TTC549 (cell line): Measurements from ENCODE around the gene NPHP4.
"Not testable (repeated sequence)": the region's sequence is repeated elsewhere in the genome, so short reads cannot be mapped to it uniquely, and the experiment has no call there.

ENCODE experiments used
- FAIRE-seq: peaks from 2 replicates; lab custom pipeline; 2012; peaks lifted over from hg19 to GRCh38; lab: Jason Lieb, UNC

The NPHP4 gene

DNA sequence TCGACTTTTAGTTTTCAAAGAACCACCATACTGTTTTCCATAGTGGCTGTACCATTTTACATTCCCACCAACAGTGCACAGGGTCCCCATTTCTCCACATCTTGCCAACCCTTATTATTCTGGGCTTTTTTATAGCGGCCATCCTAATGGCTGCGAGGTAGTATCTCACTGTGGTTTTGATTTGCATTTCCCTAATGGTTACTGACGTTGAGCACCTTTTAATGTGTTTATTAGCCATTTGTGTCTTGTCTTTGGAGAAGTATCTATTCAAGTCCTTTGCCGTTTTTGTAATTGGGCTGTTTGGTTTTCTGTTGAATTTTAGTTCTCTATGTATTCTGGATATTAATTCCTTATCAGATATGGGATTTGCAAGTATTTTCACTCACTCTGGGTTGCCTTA is 31.1 kb upstream of the NPHP4 start:
- no peak for FAIRE-seq

DNA sequence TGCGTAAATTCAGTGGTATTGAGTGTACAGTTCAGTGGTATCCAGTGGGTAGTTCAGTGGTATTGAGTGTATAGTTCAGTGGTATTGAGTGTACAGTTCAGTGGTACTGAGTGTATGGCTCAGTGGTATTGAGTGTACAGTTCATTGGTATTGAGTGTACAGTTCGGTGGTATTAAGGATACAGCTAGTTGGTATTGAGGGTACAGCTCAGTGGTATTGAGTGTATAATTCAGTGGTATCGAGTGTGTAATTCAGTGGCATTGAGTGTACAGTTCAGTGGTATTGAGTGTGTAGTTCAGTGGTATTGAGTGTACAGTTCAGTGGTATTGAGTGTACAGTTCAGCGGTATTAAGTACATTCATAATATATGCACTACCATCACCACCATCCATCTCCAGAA is 30.0 kb upstream of the NPHP4 start:
- FAIRE-seq, result no peak

DNA sequence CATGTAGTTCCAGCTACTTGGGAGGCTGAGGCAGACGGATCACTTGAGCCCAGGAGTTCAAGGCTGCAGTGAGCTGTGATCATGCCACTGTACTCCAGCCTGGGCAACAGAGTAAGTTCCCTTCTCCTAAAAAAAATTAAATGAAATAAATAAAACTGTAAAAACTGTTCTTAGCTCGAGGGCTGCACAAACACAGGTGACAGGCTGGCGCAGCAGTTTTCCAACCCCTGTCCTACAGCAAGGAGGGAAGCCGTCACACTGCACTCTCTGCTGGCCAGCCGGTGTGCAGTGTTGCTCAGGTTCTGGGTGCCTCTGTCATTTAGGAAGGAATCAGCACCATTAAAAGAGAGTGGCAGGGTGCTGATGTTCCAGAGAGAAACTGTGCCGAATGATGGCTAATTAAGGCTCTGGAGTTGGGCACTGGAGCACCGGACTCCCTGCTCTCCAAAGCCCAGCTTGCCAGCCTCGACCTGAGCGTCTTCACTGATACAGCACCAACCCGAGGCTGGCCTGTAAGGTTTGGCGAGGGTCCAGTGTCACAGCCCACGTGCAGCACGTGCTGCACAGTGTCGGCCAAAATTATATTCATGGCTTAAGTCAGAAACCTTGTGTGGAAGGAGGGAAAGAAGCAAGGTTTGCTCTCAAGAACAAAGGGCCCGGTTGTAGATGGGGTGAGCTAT is 27.1 kb upstream of the NPHP4 start:
- FAIRE-seq, result no peak

DNA sequence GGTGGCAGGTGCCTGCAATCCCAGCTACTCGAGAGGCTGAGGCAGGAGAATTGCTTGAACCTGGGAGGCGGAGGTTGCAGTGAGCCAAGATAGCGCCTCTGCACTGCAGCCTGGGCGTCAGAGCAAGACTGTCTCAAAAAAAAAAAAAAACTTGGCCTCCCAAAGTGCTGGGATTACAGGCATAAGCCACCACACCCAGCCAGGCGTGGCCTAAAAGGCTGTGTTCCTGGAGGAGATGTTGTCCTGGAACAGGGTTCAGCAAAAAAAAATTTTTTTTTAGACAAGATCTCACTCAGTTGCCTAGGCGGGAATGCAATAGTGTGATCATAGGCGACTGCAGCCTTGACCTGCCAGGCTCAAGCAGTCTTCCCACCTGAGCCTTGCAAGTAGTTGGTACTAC is 25.4 kb upstream of the NPHP4 start:
- not testable (repeated sequence) for FAIRE-seq

DNA sequence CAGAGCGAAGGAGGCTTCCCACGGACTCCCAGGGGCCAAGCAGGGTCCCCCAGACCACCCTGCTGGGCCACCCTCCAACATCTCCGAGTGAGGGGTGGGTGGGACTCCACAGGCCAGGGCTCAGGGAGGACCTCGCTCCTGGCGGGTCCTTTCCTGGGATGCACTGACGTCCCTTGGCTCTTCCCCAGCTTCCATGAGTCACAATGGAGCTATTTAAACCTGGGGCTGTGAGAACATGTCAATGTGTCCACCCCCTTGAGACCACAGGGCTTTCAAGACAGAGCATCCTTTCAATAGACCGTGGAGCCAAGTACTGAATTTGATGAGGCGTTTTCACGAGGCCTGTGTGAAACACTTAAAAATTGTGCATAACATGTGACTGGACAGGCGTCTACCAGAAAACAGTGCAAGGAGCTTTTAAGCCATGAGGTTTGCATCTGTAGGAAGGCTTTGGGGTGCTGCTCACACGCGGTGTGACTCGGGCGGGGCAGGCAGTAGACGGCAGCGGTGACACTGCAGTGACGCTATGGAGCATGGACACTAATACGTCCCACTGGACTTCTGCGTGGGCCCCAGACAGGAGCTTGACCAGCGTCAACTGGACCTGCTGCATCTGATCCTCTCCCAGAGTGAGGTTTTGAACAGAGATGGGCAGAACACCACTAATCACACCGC is 24.1 kb upstream of the NPHP4 start:
- no peak for FAIRE-seq

DNA sequence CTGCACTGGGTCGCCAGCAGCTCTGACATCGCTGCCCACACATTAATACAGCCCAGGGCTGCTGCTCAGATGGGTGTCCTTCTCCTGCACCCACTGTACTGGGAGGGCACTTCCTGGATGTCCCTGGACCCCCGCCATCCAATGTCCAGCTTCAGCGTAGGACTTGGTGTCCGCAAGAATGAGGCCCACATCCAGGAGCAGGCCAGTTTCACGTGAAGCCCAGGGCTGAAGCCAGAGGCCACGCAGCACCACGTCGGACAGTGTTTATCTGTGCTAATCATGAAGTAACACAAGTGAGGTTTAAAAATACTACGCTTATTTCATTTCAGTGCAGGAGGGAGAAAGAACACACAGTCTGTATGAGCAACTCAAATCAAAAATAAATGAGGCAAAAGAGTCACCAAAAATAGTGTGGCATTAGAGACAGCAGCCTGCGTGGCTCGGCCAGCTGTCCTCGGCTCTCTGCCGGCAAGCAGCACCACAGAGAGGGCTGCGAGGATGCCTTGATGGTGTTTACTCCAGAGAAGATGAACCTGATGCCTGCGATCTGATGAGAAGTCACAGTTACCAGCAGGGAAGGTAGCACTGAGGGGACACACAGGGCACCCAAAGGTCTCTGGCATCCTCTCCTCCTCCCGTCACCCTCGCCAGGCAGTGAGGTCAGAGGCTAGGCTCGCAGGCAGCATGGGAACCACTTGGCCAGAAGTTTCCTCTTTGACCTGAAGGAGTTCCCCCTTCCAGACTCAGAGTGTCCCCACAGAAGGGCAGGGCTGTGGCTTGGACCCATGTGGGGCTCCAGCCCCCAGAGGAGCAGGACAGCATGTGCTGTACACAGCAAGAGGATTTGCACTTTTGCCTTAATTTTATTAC is 22.1 kb upstream of the NPHP4 start:
- no peak for FAIRE-seq

DNA sequence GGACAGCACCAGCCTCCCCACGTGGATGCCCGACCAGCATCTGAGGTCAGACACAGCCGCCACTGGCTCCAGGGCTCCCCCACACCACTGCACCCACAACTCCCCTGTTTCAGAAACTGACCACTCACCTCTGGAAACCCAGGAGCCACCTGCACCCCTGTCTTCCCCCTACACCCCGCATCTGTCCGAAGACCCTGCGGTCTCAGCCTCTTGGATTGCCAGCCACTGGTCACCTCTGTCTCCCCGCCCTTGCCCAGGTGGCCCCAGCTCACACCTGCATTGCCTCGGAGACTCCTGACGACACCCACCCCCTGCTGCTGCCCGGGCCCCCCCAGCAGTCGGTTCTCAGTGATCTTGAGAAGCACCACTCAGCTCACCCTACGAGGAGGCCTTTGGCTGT is 21.3 kb upstream of the NPHP4 start:
- FAIRE-seq, result no peak

DNA sequence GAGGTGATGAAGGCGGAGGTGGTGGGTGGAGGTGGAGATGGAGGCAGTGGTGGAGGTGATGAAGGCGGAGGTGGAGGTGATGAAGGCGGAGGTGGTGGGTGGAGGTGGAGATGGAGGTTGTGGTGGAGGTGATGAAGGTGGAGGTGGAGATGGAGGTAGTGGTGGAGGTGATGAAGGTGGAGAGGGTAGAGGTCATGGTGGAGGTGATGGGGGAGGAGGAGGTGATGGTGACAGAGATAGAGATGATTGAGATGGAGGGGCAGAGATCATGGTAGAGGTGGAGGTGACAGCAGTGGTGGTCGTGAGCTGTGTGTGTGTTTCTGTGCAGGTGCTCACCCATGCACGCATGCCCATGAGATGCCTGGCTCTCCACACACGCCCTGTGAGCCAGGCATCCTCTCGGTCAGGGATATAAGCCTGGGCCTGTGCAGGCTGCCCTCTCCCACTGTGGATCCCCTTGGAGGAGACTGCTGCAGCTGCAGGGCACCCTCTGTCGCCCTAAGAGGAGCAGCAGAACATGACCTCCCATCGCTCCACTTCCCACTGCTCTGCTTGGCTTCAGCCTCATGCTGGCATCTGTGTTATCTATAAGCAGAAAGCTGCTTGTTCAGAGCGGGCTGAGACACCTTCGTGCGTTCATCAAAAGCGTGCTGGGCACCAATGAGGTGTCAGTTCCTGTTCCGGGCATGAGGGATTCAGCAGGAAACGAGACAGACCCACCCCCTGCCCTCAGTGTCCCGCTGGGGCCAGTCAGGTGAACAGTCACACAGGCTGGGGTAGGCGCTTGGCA is 20.5 kb upstream of the NPHP4 start:
- no peak for FAIRE-seq

DNA sequence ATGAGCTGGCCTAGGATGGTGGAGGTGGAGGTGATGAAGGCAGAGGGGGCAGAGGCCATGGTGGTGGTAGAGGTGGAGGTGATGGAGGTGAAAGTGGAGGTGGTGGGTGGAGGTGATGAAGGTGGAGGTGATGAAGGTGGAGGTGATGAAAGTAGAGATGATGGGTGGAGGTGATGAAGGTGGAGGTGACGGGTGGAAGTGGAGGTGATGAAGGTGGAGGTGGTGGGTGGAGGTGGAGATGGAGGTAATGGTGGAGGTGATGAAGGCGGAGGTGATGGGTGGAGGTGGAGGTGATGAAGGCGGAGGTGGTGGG is 19.7 kb upstream of the NPHP4 start:
- no peak for FAIRE-seq

DNA sequence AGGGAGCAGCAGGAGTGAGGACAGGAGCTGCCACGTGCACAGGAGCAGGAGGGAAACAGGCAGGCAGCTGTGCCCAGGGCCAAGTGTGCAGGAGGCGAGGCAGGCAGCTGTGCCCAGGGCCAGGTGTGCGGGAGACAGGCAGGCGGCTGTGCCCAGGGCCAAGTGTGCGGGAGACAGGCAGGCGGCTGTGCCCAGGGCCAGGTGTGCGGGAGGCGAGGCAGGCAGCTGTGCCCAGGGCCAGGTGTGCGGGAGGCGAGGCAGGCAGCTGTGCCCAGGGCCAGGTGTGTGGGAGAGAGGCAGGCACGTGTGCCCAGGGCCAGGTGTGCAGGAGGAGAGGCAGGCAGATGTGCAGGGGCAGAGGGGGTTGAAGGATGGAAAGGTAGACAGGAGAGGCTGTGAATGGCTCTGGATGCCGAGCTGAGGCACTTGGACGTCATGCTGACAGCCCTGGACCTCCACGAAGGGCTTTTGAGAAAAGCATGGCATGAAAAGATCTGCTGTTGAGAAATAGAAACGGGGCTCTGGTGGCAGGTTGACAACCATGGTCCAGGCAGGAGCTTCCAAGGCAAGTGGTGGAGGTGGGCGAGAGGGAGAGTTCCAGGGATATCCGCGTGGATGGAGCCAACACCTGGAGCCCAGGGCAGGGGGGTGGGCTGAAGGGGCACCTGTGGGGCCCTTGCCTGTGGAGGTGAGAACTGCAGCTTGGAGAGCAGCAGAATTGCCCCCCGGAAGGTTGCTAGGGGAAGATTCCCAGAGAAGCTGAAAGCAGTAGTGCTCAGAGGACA is 19.1 kb upstream of the NPHP4 start:
- FAIRE-seq, result no peak

DNA sequence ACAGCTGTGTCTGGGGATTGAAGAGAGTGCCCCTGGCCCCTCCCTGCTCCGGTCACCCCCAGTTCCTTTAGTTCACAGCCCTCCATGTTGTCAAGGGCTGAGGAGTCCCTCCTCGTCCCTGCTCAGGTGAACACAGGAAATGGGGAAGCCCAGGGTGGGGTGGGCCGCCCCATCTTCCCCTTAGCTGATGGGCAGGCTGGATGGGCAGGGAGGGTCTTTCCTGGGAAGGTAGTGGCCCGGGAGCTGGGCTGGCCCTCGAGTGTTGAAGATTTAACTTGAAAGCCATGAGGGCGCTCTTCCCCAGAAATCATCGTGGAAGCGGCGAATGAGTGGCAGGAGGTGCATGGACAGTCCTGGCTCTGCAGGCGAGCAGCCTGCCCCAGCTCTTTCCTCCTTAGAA is 18.3 kb upstream of the NPHP4 start:
- FAIRE-seq, result no peak

DNA sequence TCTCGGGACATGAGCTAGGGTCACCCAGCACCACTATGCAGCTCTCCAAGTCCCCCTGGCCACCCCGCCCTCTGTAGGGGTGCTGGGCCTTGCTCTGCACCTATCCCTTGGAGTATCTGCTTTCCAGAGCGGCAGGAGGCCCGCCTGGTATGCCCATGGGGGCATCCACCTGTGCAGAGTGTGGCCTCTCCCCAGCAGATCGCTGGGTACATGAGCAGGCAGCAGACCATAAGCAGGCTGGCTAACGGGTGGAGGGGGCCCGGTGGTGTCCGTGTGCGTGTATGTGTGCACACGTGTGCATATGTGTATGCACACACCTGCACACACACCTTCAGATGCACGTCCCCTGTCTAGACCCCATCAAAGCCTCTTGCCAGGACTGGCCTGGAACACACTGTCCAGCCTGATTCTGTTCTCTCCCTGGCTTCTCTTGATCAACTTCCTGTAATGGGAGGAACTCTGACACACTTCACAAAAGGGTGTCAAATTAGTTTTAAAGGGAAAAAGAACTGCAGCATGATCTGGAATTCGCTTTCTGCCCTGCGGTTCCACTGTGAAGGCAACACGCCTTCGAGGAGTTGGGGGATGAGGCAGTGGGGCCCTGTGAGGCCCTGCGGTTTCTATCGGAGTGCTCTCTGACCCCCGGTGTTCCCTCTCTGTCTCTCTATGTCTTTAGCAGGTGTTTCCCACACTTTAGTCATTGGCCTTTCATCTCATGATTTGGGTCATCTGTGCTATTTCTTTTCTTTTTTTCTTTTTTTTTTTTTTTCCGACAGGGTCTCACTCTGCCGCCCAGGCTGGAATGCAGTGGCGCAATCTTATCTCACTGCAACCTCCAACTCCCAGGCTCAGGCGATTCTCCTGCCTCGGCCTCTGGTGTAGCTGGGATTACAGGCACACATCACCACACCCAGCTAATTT is 17.2 kb upstream of the NPHP4 start:
- FAIRE-seq, result no peak

DNA sequence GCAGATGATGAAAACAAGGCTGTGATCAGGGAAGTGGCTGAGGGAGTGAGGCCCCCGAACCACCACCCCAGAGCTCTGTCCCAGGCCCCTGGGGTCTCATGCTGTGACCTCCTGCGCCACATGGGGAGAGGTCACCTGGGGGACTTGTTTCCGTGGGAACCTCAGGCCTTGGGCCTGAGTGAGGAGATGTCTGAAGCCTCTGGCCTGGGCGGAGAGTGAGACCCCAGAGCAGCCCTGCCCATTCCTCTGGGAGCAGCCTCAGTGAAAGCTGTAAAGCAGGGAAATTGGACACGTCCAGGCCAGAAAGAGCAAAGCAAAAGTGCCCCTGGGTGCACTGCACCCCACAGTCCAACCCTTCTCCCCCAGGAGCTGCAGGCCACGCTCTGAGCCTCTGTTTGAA is 16.5 kb upstream of the NPHP4 start:
- no peak for FAIRE-seq

DNA sequence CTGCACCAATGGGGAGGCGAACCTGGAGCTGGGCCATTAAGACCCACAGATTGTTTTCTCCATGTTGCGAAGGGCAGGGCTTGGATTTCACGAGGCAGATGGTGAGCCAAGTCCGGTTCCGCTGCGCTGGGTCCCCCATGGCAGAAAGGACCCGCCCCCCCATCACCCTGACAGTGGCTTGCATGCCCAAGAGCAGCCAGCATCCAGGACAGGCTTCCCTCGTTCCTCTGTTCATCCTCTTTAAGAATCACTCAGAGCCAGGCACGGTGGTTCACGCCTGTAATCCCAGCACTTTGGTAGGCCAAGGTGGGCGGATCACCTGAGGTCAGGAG is 15.8 kb upstream of the NPHP4 start:
- no peak for FAIRE-seq

DNA sequence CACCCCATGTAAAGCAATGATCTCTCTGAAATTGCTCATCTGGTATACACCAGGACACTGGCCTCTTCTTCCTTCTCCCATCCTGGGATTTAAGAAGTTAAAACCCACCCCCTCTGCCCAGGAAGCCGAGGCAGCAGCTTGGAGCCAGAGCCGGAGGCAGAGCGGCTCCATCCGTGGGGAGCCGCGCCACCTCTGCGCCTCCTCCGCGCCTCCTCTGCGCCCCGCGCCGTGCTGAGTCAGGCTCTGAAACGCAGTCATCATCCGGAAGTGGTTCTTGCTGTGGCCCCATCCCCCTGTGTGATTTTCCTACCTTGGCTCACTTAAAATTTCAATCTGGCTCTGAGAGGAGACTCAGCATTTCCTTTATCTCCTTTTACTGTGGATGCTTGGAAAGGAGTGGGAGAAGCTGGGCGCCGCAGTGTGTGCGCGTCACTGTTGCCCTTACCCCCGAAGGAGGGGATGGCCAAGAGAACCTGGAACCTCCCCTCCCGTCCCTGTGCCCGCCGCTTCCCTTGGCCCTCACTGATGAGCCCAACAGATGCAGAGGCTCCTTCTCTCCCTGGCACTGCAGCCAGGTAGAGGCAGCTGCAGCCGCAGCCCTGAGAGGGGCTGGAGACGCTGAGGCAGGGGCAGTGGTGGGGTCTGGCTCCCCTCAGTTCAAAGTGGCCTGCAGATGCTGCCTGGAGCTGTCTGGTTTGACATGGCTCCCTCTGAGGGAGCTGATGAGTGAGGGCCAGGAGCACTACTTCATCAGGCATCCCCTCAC is 15.3 kb upstream of the NPHP4 start:
- no peak for FAIRE-seq

DNA sequence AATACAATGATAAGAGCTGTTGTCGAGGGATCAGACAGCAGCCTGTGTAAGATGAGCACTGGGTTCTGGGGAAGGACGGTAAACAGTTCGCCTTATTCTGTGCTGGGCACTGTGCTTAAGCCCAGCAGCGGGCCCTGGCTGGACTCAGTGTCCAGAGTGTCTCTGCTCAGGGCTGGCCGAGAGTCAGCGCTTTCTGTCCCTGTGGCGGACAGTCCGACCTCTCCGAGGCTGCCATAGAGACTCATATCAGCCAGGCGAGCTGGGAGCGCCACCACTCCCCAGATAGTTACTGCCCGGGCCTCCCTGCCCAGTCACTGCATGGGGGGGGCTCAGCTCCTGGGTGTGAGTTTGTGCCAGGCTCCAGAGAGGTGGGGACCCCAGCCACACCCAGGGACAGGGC is 14.7 kb upstream of the NPHP4 start:
- no peak for FAIRE-seq

DNA sequence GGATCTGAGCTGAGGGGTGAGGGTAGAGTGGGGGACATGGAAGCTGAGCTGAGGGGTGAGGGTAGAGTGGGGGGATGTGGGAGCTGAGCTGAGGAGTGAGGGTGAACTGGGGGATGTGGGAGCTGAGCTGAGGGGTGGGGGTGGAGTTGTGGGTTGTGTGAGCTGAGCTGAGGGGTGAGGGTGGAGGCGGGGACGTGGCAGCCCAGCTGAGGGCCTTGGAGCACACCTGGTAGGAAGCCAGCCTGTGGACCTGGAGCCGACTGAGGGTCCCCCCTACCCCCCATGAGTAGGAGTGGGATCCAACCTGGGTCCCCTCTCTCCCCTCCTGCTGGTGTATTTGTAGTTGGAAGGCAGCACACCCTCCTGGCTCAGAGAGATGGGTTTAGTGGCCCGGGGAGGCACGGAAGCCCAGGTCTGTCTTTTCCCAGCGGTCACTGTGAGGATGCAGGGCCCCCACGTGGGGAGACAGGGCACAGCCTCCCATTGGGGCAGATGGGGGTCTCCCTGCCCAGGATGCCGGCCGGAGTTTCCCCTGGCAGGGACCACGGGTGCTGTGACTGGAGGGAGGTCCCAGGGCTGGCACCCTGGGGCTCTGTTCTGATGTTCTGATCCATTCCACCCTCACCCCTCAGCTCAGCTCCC is 13.2 kb upstream of the NPHP4 start:
- FAIRE-seq, result no peak

DNA sequence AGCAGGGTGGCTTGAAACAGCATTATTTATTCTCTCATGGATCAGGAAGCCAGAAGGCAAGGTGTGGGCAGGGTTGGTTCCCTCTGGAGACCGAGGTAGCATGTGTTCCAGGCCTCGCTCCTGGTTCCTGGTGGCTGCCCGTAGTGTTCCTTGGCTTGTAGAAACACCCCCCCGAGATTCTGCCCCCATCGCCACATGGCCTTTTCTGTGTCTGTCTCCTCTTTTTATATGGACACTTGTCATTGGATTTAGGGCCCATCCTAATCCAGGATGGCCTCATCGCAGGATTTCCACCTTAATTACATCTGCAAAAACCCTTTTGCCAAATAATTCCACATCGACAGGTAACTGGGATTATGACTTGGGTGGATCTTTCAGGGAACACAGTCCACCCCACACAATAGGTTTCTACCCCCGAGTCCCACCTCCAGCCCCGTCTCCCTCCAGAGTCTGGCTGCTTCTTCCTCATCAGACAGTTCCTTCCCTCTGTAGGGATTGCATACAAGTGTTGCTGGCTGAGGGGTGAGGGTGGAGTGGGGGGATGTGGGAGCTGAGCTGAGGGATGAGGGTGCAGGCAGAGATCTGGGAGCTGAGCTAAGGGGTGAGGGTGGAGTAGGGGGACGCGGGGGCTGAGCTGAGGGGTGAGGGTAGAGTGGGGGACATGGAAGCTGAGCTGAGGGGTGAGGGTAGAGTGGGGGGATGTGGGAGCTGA is 12.3 kb upstream of the NPHP4 start:
- no peak for FAIRE-seq
